Adrenal gland (tissue), 12 donors: ENCODE measurements around the gene ATP23. TPM values are rescaled to one million over a fixed set of nuclear protein-coding genes. Genes with fewer than 3 reads are reported as not detected.

Experiments used
- DNase-seq, 7 donors: peaks; one replicate each; pipeline ENCODE4 v3.0.0-alpha.2; 2019 to 2020
- H3K27ac ChIP-seq, 5 donors: fragments of 200-600 bp; sonication (generic) in 4 of 5; 1 replicate in 3 of 5; 2 replicates in 2 of 5; pipeline versions ENCODE4 v1.5.1 to v1.8.0; 2016 to 2020; ENCODE audit warnings: mild to moderate bottlenecking in 1 of 5
- H3K27me3 ChIP-seq: fragments of 200-600 bp; 2 replicates; pipeline ENCODE4 v1.8.0; 2021
- H3K36me3 ChIP-seq, 2 donors: fragments of 200-600 bp; replicated peaks in 1 of 2; 1 replicate in 1 of 2; 2 replicates in 1 of 2; pipeline versions ENCODE4 v1.5.1 to v1.8.0; 2018 to 2022
- H3K4me1 ChIP-seq, 2 donors: fragments of 200-600 bp; replicated peaks in 1 of 2; 1 replicate in 1 of 2; 2 replicates in 1 of 2; pipeline versions ENCODE4 v1.5.1 to v1.8.0; 2018 to 2021
- H3K4me3 ChIP-seq, 4 donors: fragments of 200-600 bp; sonication (generic) in 3 of 4; one replicate each; pipeline ENCODE4 v1.5.1; 2016 to 2018
- H3K9me3 ChIP-seq, 3 donors: fragments of 200-600 bp; sonication (generic) in 1 of 3; replicated peaks in 1 of 3; 1 replicate in 2 of 3; 2 replicates in 1 of 3; pipeline versions ENCODE4 v1.5.1 to v1.8.0; 2016 to 2021
- POLR2A ChIP-seq, 2 donors: fragments of 450-650 bp; IDR thresholded peaks; one replicate each; pipeline ENCODE4 v1.6.1; 2017; ENCODE audit warnings: antibody characterized with exemption in 2 of 2, mild to moderate bottlenecking in 2 of 2, moderate library complexity in 1 of 2
- WGBS, 4 donors: extraction: QIAGEN DNeasy Blood & Tissue Kit in 2 of 4; methylation state at CpG; one replicate each; pipeline versions ENCODE4 v1.1.5 to v1.1.7; 2013 to 2017; 5-methylcytosine and 5-hydroxymethylcytosine counted together
- intact Hi-C, 2 donors: fragments of 100-400 bp; cut with DNase I; formaldehyde crosslinking; loops; one replicate each; pipeline versions ENCODE4 v1.14.1 to v1.15.0; 2022 to 2023
- polyA plus RNA-seq, 3 donors: library from polyadenylated mRNA; stranded (reverse); fragments of 200-250 nt in 2 of 3; fragments of 350-450 nt in 1 of 3; fragmentation: Illumina TruSeq in 1 of 3; extraction: RNeasy Lipid Tissue Mini Kit (QIAGEN cat#74804) in 1 of 3; gene quantifications; one replicate each; pipeline ENCODE4 v1.2.3, GENCODE V29; 2013 to 2014
- total RNA-seq, 9 donors: library from RNA; depleted of rRNA in 4 of 9; stranded (reverse); fragments of >200 nt in 4 of 9; fragments of 120-200 nt in 1 of 9; fragmentation: NEBNext Ultra II Directional in 1 of 9; extraction: Animal tissue kit (Norgen Biotek cat#: 25700) in 1 of 9; gene quantifications; one replicate each; pipeline versions ENCODE4 v1.1.0 to v1.2.4, GENCODE V29; 2013 to 2023
- TF ChIP-seq, protein P1 (sequence below), 6 experiments: fragments of 450-650 bp in 4 of 6; fragments of 200-600 bp in 2 of 6; sonication (generic) in 1 of 6; IDR thresholded peaks; 1 replicate in 5 of 6; 2 replicates in 1 of 6; pipeline versions ENCODE4 v1.5.1 to v1.8.0; 2016 to 2021; ENCODE audit warnings: antibody characterized with exemption in 6 of 6, mild to moderate bottlenecking in 2 of 6, moderate library complexity in 1 of 6
- donor health status: healthy with polysubstance abuse.
- donor health status: Bipolar disorder and iron deficiency.
- donor health status: DM: yes; HTN: yes; CAD: no.
- donor health status: DM: no; HTN: no; CAD: no.
- donor health status: DM: no; HTN: no; CAD: no.
- donor health status: DM: yes; HTN: yes; CAD: no.

The ATP23 gene
- total and polyA plus RNA-seq, 12 donors: 4.2 to 20.0 (median 7.8) TPM

DNA sequence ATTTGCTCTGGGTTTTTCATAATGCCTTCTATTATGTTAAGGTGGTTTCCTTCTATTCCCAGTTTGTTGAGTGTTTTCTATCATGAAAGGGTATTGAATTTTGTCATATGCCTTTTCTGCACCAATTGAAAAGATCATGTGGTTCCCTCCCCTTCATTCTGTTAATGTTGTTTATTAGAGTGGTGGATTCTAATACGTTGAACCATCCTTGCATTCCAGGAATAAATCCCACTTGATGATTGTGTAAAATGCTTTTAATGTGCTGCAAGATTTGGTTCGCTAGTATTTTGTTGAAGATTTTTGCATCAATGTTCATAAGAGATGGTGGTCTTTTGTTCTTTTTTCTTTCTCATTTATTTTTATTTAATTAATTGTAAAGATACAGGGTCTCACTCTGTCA is 55.2 kb downstream of the ATP23 start:
- WGBS, 4 donors: 70 to 89% (median 83%) methylated on average over 2 of the region's 2 CpGs
- Histone ChIP-seq H3K27ac (no peak overlapping the region), H3K27me3 (no peaks in the 10 kb centered on the region), H3K4me1 (no peaks in the 10 kb centered on the region), H3K9me3 (peaks cover 0 to 13% (median 4%) of the 10 kb centered on the region in 3 donors), H3K36me3 (no peaks in the 10 kb centered on the region), H3K4me3 (no peak overlapping the region)
- TF ChIP-seq, protein P1, sequence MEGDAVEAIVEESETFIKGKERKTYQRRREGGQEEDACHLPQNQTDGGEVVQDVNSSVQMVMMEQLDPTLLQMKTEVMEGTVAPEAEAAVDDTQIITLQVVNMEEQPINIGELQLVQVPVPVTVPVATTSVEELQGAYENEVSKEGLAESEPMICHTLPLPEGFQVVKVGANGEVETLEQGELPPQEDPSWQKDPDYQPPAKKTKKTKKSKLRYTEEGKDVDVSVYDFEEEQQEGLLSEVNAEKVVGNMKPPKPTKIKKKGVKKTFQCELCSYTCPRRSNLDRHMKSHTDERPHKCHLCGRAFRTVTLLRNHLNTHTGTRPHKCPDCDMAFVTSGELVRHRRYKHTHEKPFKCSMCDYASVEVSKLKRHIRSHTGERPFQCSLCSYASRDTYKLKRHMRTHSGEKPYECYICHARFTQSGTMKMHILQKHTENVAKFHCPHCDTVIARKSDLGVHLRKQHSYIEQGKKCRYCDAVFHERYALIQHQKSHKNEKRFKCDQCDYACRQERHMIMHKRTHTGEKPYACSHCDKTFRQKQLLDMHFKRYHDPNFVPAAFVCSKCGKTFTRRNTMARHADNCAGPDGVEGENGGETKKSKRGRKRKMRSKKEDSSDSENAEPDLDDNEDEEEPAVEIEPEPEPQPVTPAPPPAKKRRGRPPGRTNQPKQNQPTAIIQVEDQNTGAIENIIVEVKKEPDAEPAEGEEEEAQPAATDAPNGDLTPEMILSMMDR (IDR thresholded peaks at IDR 0.05): no peak
- no peak for DNase-seq
- intact Hi-C loops: no loop called here

GRCh38 chr12:57998251-57998650 is 56.9 kb downstream of the ATP23 start:
- DNase-seq: no peak
- TF ChIP-seq, protein P1 (IDR thresholded peaks at IDR 0.05): no peak
- no peaks in the 10 kb centered on the region for H3K36me3 ChIP-seq
- H3K27ac ChIP-seq: no peak overlapping the region
- no peaks in the 10 kb centered on the region for H3K27me3 ChIP-seq
- H3K4me3 ChIP-seq: no peak overlapping the region
- H3K4me1 ChIP-seq: no peaks in the 10 kb centered on the region
- intact Hi-C loops: no loop called here
- H3K9me3 ChIP-seq: peaks cover 0 to 13% (median 4%) of the 10 kb centered on the region in 3 donors

DNA sequence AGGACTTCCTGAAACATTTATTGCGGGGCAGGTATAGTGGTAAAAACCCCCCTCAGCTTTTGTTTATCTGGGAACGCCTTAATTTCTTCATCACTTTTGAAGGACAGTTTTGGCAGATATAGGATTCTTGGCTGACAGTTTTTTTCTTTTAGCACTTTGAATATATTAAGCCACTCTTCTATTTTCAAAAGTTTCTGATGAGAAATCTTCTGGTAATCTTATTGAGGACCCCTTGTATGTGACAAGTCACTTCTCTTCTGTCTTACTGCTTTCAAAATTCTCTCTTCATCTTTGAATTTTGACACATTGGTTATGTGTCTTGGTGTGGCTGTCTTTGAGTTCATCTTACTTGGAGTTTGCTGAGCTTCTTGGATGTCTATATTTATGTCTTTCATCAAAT is 59.1 kb downstream of the ATP23 start:
- 85 to 92% (median 88%) methylated on average over 2 of the region's 2 CpGs for whole genome bisulfite sequencing, 4 donors
- DNase-seq: no peak
- no peaks in the 10 kb centered on the region for H3K27me3 ChIP-seq
- no peaks in the 10 kb centered on the region for H3K36me3 ChIP-seq
- TF ChIP-seq, protein P1 (IDR thresholded peaks at IDR 0.05): no peak
- TF ChIP-seq POLR2A (IDR thresholded peaks at IDR 0.05): no peak
- peaks cover 0 to 10% (median 4%) of the 10 kb centered on the region in 3 donors for H3K9me3 ChIP-seq
- no peak overlapping the region for H3K4me3 ChIP-seq
- no peak overlapping the region for H3K27ac ChIP-seq
- intact Hi-C loops: no loop called here
- no peaks in the 10 kb centered on the region for H3K4me1 ChIP-seq

DNA sequence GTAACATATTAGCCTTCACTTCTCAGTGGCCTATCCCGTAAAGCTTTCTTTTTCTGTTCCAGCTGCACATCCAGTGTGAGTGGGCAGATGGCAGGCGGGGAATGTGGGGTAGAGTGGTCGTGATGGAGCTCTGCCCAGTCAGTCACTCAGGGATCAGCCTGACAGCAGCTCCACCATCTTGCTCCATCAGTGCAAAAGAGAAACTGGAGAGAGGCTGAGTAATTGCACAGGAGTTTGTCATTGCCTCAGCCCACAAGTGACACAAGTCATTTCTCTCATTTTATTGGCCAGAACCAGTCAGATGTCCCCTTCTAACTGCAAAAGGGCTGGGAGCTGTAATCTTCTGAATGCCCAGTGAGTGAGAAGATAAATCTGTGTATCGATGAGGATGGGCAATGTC is 66.5 kb downstream of the ATP23 start:
- no peaks in the 10 kb centered on the region for H3K27me3 ChIP-seq
- intact Hi-C loops: no loop called here

More for the DNA sequence above, 66.5 kb downstream of the ATP23 start:
- Histone ChIP-seq H3K36me3 (no peaks in the 10 kb centered on the region), H3K9me3 (no peaks in the 10 kb centered on the region), H3K27ac (no peak overlapping the region), H3K4me1 (no peaks in the 10 kb centered on the region), H3K4me3 (no peak overlapping the region)
- no peak for DNase-seq
- 83 to 90% (median 84%) methylated on average over 4 of the region's 4 CpGs for WGBS, 4 donors
- no peak for TF ChIP-seq POLR2A (IDR thresholded peaks at IDR 0.05)
- TF ChIP-seq, protein P1 (IDR thresholded peaks at IDR 0.05): no peak
